Activated T-cell treated with anti-CD3 and anti-CD28 coated beads, Interleukin-2, amount 50 U/mL, for 4 hours (primary cell): ENCODE results near the gene DSCAML1. TPM values are rescaled to one million over a fixed set of nuclear protein-coding genes. Genes with fewer than 3 reads are reported as not detected.
"Not testable (repeated sequence)": the region's sequence is repeated elsewhere in the genome, so short reads cannot be mapped to it uniquely, and the experiment has no call there.

Experiments used
- ATAC-seq, 2 donors: fragments of 200-7000 bp; cut with Tn5 transposase; one replicate each; pipeline ENCODE4 v1.10.0; 2021
- DNase-seq: peaks from one replicate; pipeline ENCODE4 v3.0.0-alpha.2; 2020
- H3K27me3 Mint-ChIP-seq: one replicate; pipeline ENCODE4 v1.8.0; 2021; ENCODE audit warnings: low read depth, mixed read lengths
- H3K36me3 Mint-ChIP-seq: one replicate; pipeline ENCODE4 v1.8.0; 2022; ENCODE audit warnings: mixed read lengths; ENCODE audit not compliant: insufficient read depth
- H3K4me1 Mint-ChIP-seq: one replicate; pipeline ENCODE4 v1.8.0; 2021; ENCODE audit warnings: low read depth, mixed read lengths
- H3K4me3 Mint-ChIP-seq: one replicate; pipeline ENCODE4 v1.8.0; 2021; ENCODE audit warnings: mild to moderate bottlenecking, moderate library complexity, mixed read lengths
- H3K9me3 Mint-ChIP-seq: one replicate; pipeline ENCODE4 v1.8.0; 2021; ENCODE audit warnings: mixed read lengths
- total RNA-seq, 3 donors: library from RNA; stranded (reverse); gene quantifications; one replicate each; pipeline ENCODE4 v1.2.1, GENCODE V29; 2021

The DSCAML1 gene
- total RNA-seq, 3 donors from 2014 or later = not detected

- no peaks in the 10 kb centered on the region for H3K36me3 Mint-ChIP-seq
- no peak for ATAC-seq
These were observed 22.5 kb downstream of the DSCAML1 start for GRCh38 chr11:117774553-117774952.

GRCh38 chr11:117772360-117772759 lies 24.7 kb downstream of the DSCAML1 start:
- no peaks in the 10 kb centered on the region for H3K9me3 Mint-ChIP-seq
- DNase-seq = no peak
- no peaks in the 10 kb centered on the region for H3K36me3 Mint-ChIP-seq
- no peaks in the 10 kb centered on the region for H3K4me1 Mint-ChIP-seq
- ATAC-seq = no peak
- H3K4me3 Mint-ChIP-seq = no peak overlapping the region
- H3K27me3 Mint-ChIP-seq = peaks cover 20% of the 10 kb centered on the region

More at GRCh38 chr11:117774553-117774952, 22.5 kb downstream of the DSCAML1 start:
- no peak overlapping the region for H3K4me3 Mint-ChIP-seq
- H3K4me1 Mint-ChIP-seq = no peaks in the 10 kb centered on the region
- H3K9me3 Mint-ChIP-seq = no peaks in the 10 kb centered on the region
- peaks cover 28% of the 10 kb centered on the region for H3K27me3 Mint-ChIP-seq
- no peak for DNase-seq

- Mint-ChIP-seq H3K27me3 (peaks cover 16% of the 10 kb centered on the region), H3K9me3 (no peaks in the 10 kb centered on the region), H3K4me1 (no peaks in the 10 kb centered on the region), H3K4me3 (no peak overlapping the region), H3K36me3 (no peaks in the 10 kb centered on the region)
- no peak for ATAC-seq
- no peak for DNase-seq
These were observed 25.2 kb downstream of the DSCAML1 start for GRCh38 chr11:117771841-117772240.

GRCh38 chr11:117771197-117771596 lies 25.8 kb downstream of the DSCAML1 start:
- H3K4me1 Mint-ChIP-seq = no peaks in the 10 kb centered on the region
- no peaks in the 10 kb centered on the region for H3K36me3 Mint-ChIP-seq
- no peak for ATAC-seq
- H3K4me3 Mint-ChIP-seq = no peak overlapping the region
- H3K9me3 Mint-ChIP-seq = no peaks in the 10 kb centered on the region
- no peak for DNase-seq
- H3K27me3 Mint-ChIP-seq = peaks cover 13% of the 10 kb centered on the region

GRCh38 chr11:117770061-117770460 lies 27.0 kb downstream of the DSCAML1 start:
- H3K36me3 Mint-ChIP-seq = no peaks in the 10 kb centered on the region
- H3K9me3 Mint-ChIP-seq = no peaks in the 10 kb centered on the region
- H3K4me3 Mint-ChIP-seq = no peak overlapping the region
- no peak for ATAC-seq
- peaks cover 6% of the 10 kb centered on the region for H3K27me3 Mint-ChIP-seq
- no peak for DNase-seq
- no peaks in the 10 kb centered on the region for H3K4me1 Mint-ChIP-seq

- H3K27me3 Mint-ChIP-seq = peaks cover 4% of the 10 kb centered on the region
- ATAC-seq (no peak), DNase-seq (no peak)
- H3K4me1 Mint-ChIP-seq = no peaks in the 10 kb centered on the region
- no peaks in the 10 kb centered on the region for H3K9me3 Mint-ChIP-seq
- no peaks in the 10 kb centered on the region for H3K36me3 Mint-ChIP-seq
- no peak overlapping the region for H3K4me3 Mint-ChIP-seq
These were observed 27.5 kb downstream of the DSCAML1 start for GRCh38 chr11:117769533-117769932.

- no peaks in the 10 kb centered on the region for H3K9me3 Mint-ChIP-seq
- H3K4me1 Mint-ChIP-seq = no peaks in the 10 kb centered on the region
- H3K27me3 Mint-ChIP-seq = no peaks in the 10 kb centered on the region
- no peaks in the 10 kb centered on the region for H3K36me3 Mint-ChIP-seq
- DNase-seq = no peak
- no peak for ATAC-seq
- H3K4me3 Mint-ChIP-seq = no peak overlapping the region
These were observed 28.5 kb downstream of the DSCAML1 start for GRCh38 chr11:117768506-117768905.

- no peak for ATAC-seq
- no peak overlapping the region for H3K4me3 Mint-ChIP-seq
These were observed 29.9 kb downstream of the DSCAML1 start for GRCh38 chr11:117767071-117767470.

GRCh38 chr11:117766576-117766975 lies 30.4 kb downstream of the DSCAML1 start:
- DNase-seq (no peak), ATAC-seq (no peak)
- Mint-ChIP-seq H3K36me3 (no peaks in the 10 kb centered on the region), H3K27me3 (no peaks in the 10 kb centered on the region), H3K9me3 (no peaks in the 10 kb centered on the region), H3K4me3 (no peak overlapping the region), H3K4me1 (no peaks in the 10 kb centered on the region)

More at GRCh38 chr11:117767071-117767470, 29.9 kb downstream of the DSCAML1 start:
- Mint-ChIP-seq H3K4me1 (no peaks in the 10 kb centered on the region), H3K9me3 (no peaks in the 10 kb centered on the region), H3K27me3 (no peaks in the 10 kb centered on the region), H3K36me3 (no peaks in the 10 kb centered on the region)
- DNase-seq = no peak

- no peaks in the 10 kb centered on the region for H3K27me3 Mint-ChIP-seq
- no peaks in the 10 kb centered on the region for H3K36me3 Mint-ChIP-seq
- H3K4me3 Mint-ChIP-seq = no peak overlapping the region
- no peaks in the 10 kb centered on the region for H3K9me3 Mint-ChIP-seq
- no peaks in the 10 kb centered on the region for H3K4me1 Mint-ChIP-seq
- DNase-seq (no peak), ATAC-seq (no peak)
These were observed 31.0 kb downstream of the DSCAML1 start for GRCh38 chr11:117766026-117766425.

- ATAC-seq = no peak
- Mint-ChIP-seq H3K4me3 (no peak overlapping the region), H3K36me3 (no peaks in the 10 kb centered on the region), H3K4me1 (no peaks in the 10 kb centered on the region), H3K27me3 (no peaks in the 10 kb centered on the region), H3K9me3 (no peaks in the 10 kb centered on the region)
- DNase-seq = no peak
These were observed 31.9 kb downstream of the DSCAML1 start for GRCh38 chr11:117765068-117765467.

GRCh38 chr11:117763465-117763864 lies 33.6 kb downstream of the DSCAML1 start:
- H3K36me3 Mint-ChIP-seq, H3K27me3 Mint-ChIP-seq, DNase-seq, H3K4me3 Mint-ChIP-seq, H3K4me1 Mint-ChIP-seq, H3K9me3 Mint-ChIP-seq, ATAC-seq: not testable (repeated sequence)

- no peak for DNase-seq
- H3K36me3 Mint-ChIP-seq = no peaks in the 10 kb centered on the region
- no peaks in the 10 kb centered on the region for H3K4me1 Mint-ChIP-seq
- no peak overlapping the region for H3K4me3 Mint-ChIP-seq
- H3K27me3 Mint-ChIP-seq = no peaks in the 10 kb centered on the region
- no peak for ATAC-seq
- H3K9me3 Mint-ChIP-seq = no peaks in the 10 kb centered on the region
These were observed 35.0 kb downstream of the DSCAML1 start for GRCh38 chr11:117761993-117762392.

- H3K9me3 Mint-ChIP-seq = no peaks in the 10 kb centered on the region
- no peaks in the 10 kb centered on the region for H3K27me3 Mint-ChIP-seq
- DNase-seq = no peak
- no peak for ATAC-seq
- no peaks in the 10 kb centered on the region for H3K4me1 Mint-ChIP-seq
- H3K4me3 Mint-ChIP-seq = no peak overlapping the region
- no peaks in the 10 kb centered on the region for H3K36me3 Mint-ChIP-seq
These were observed 37.7 kb downstream of the DSCAML1 start for GRCh38 chr11:117759305-117759704.

- no peaks in the 10 kb centered on the region for H3K4me1 Mint-ChIP-seq
- DNase-seq (no peak), ATAC-seq (no peak)
- no peak overlapping the region for H3K4me3 Mint-ChIP-seq
- no peaks in the 10 kb centered on the region for H3K36me3 Mint-ChIP-seq
- no peaks in the 10 kb centered on the region for H3K9me3 Mint-ChIP-seq
- H3K27me3 Mint-ChIP-seq = no peaks in the 10 kb centered on the region
These were observed 43.0 kb downstream of the DSCAML1 start for GRCh38 chr11:117754030-117754429.

GRCh38 chr11:117752721-117753237 lies 44.2 kb downstream of the DSCAML1 start:
- H3K36me3 Mint-ChIP-seq = no peaks in the 10 kb centered on the region
- no peaks in the 10 kb centered on the region for H3K4me1 Mint-ChIP-seq
- ATAC-seq = no peak
- H3K9me3 Mint-ChIP-seq = no peaks in the 10 kb centered on the region
- no peaks in the 10 kb centered on the region for H3K27me3 Mint-ChIP-seq
- no peak for DNase-seq
- H3K4me3 Mint-ChIP-seq = no peak overlapping the region
